HG02884 (cell line): ENCODE data around the gene TICRR.

Source experiments
- ATAC-seq: cut with Tn5 transposase; IDR thresholded peaks from one replicate; pipeline ENCODE4 v1.9.1; 2021; ENCODE audit warnings: mild to moderate bottlenecking, moderate library complexity; ENCODE audit not compliant: unreplicated experiment

Gene TICRR

DNA sequence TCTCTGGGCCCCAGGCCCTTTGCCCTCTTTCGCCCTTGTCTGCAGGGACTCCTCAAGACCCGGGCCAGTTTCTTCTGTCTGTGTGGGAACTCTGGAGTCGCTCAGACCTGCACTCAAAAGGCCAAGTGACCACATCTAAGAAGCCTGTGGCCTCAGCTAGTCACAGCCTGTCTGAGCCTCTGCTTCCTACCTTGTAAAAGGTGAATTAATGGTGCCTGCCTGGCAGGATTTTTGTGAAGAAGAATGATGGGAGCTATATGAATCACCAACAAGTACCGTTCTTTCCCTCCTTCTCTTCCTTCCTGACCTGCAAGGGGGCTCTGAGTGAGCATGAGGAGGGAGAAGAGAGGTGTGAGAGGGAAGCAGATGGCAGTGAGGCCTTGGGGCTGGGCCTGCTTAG, 96.4 kb downstream of the TICRR start:
- no peak for ATAC-seq

- no peak for ATAC-seq
Measured at GRCh38 chr15:89672221-89673164, 97.2 kb downstream of the TICRR start.

DNA sequence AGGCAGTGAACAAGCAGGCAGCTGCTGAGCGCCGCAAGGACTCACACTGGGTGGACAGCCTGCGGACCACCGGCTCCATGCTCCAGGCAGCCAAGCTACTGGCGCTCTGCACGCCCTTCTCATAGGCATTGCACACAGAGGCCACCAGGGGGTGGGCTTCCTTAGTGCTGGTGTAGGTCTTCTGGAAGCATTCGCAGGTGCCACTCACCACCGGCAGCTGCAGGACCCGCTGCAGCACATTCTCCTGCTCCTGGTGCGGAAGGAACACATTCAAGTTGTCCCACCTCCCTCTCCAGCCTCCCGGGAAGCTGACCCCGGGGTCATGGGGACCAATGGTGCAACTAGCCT, 97.9 kb downstream of the TICRR start:
- ATAC-seq, result no peak

- no peak for ATAC-seq
Measured at GRCh38 chr15:89674526-89674925, 99.3 kb downstream of the TICRR start.

DNA sequence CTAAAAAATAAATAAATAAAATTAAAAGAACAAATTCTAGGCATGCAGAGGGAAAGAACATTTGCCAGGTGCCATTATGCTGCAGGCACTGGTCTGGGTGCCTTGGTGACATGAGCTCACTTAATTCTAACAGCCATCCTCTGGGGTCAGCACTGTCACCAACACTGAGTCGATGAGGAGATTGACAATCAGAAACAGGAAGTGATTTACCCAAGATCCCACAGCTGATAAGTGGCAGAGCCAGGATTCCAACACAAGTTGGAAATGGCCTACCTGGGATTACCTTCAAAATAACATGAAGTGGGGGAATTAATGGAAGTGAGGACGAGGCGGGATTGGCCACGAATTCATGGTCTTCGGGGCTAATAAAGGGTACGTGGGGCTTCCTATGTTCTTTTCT, 100.3 kb downstream of the TICRR start:
- ATAC-seq, result no peak

DNA sequence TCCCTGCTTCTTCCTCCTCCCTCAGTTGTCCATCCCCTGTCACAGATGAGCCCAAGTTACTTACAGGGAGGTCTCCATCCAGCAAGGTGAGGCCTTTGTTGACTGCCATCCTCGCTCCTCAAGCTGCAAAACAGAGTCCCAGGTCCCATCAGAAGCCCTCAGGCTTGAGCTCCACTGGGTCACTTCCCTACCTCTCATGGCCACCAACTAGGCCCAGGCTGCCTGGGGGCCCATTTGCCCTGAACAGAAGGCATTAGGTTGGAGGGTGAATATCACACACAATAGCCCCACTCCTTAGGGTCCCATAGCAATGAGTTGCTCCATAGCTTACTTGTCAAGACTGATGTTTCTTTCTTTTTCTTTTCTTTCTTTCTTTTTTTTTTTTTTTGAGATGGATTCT, 102.1 kb downstream of the TICRR start:
- ATAC-seq, result no peak
